HT-29 (cell line): ENCODE results near the gene TEX54. TPM values are rescaled to one million over a fixed set of nuclear protein-coding genes. Genes with fewer than 3 reads are reported as not detected.
"Not testable (repeated sequence)": the region's sequence is repeated elsewhere in the genome, so short reads cannot be mapped to it uniquely, and the experiment has no call there.

ENCODE experiments used
- DNase-seq: peaks from one replicate; pipeline ENCODE4 v3.0.0-alpha.2; 2015; ENCODE audit warnings: low spot score
- total RNA-seq: library from RNA; depleted of rRNA; stranded (reverse); fragments of >200 nt; shearing (Covaris generic); gene quantifications from 2 replicates; pipeline ENCODE4 v1.2.3, GENCODE V29; 2014; rRNA removed

TEX54 gene
- total RNA-seq, result 0.61 TPM in 1 of 2 replicates, not detected in the other

GRCh38 chr11:62832336-62833234 is at the start of gene TEX54:
TEX54 (minus strand) TSS chr11:62832841.
- DNase-seq, result no peak

- no peak for DNase-seq
Measured at GRCh38 chr11:62882431-62882749, 49.7 kb upstream of the TEX54 start.

GRCh38 chr11:62881579-62882430 is 49.2 kb upstream of the TEX54 start:
- peak; percentile 98 for DNase-seq

GRCh38 chr11:62880803-62881578 is 48.4 kb upstream of the TEX54 start, which contains the start of gene SLC3A2:
SLC3A2 (plus strand) TSS chr11:62880896; CDS start chr11:62881024, 128 bp downstream.
- DNase-seq, result peak; percentile 95

GRCh38 chr11:62880231-62880802 is 47.7 kb upstream of the TEX54 start:
- DNase-seq, result peak; percentile 53

GRCh38 chr11:62879235-62879978 is 46.8 kb upstream of the TEX54 start:
- no peak for DNase-seq

- no peak for DNase-seq
Measured at GRCh38 chr11:62876712-62877111, 44.1 kb upstream of the TEX54 start.

- no peak for DNase-seq
Measured at GRCh38 chr11:62875698-62876478, 43.2 kb upstream of the TEX54 start.

GRCh38 chr11:62874851-62875250 is 42.2 kb upstream of the TEX54 start:
- DNase-seq, result no peak

- no peak for DNase-seq
Measured at GRCh38 chr11:62865635-62866034, 33.0 kb upstream of the TEX54 start.

GRCh38 chr11:62863687-62864335 is 31.2 kb upstream of the TEX54 start:
- DNase-seq, result no peak

- DNase-seq, result not testable (repeated sequence)
Measured at GRCh38 chr11:62861564-62862192, 29.0 kb upstream of the TEX54 start.

GRCh38 chr11:62860835-62861563 is 28.4 kb upstream of the TEX54 start:
- no peak for DNase-seq

- DNase-seq, result not testable (repeated sequence)
Measured at GRCh38 chr11:62859281-62859703, 26.7 kb upstream of the TEX54 start.

- DNase-seq, result no peak
Measured at GRCh38 chr11:62858201-62858600, 25.6 kb upstream of the TEX54 start.

- DNase-seq, result peak; percentile 55
Measured at GRCh38 chr11:62857541-62857982, 24.9 kb upstream of the TEX54 start.

GRCh38 chr11:62856333-62856895 is 23.8 kb upstream of the TEX54 start:
- DNase-seq, result no peak
